WTC11 (cell line): ENCODE measurements around the gene MED26. TPM values are rescaled to one million over a fixed set of nuclear protein-coding genes. Genes with fewer than 3 reads are reported as not detected.

Source experiments
- ATAC-seq: fragments of 200-7000 bp; cut with Tn5 transposase; 2 replicates; pipeline ENCODE4 v1.10.0; 2021; ENCODE audit warnings: mild to moderate bottlenecking, moderate library complexity
- CTCF ChIA-PET: fragments of 300-600 bp; sonication (Branson Sonifier 250); formaldehyde crosslinking; loops from one replicate; lab custom pipeline; 2021; ENCODE audit warnings: antibody characterized with exemption; lab: Charles Lee
- POLR2A ChIA-PET: fragments of 350-600 bp; sonication (Branson Sonifier 250); formaldehyde crosslinking; loops from one replicate; lab custom pipeline; 2021; ENCODE audit warnings: antibody characterized with exemption; lab: Charles Lee
- DNase-seq: peaks from one replicate; pipeline ENCODE4 v3.0.0; 2021; ENCODE audit warnings: low spot score
- H3K27ac Mint-ChIP-seq: 2 replicates; pipeline ENCODE4 v1.8.0; 2021; ENCODE audit warnings: mixed read lengths
- H3K27me3 Mint-ChIP-seq: 2 replicates; pipeline ENCODE4 v1.8.0; 2021; ENCODE audit warnings: low read depth, mild to moderate bottlenecking, moderate library complexity, mixed read lengths
- H3K36me3 Mint-ChIP-seq: 2 replicates; pipeline ENCODE4 v1.8.0; 2021; ENCODE audit warnings: mixed read lengths
- H3K4me1 Mint-ChIP-seq: 2 replicates; pipeline ENCODE4 v1.8.0; 2022; ENCODE audit warnings: mixed read lengths
- H3K4me3 Mint-ChIP-seq: 2 replicates; pipeline ENCODE4 v1.8.0; 2021; ENCODE audit warnings: mild to moderate bottlenecking, moderate library complexity, mixed read lengths
- H3K9me3 Mint-ChIP-seq: 2 replicates; pipeline ENCODE4 v1.8.0; 2021; ENCODE audit warnings: mixed read lengths
- CTCF ChIP-seq: fragments of 200-600 bp; IDR thresholded peaks from 2 replicates; pipeline ENCODE4 v1.8.0; 2022; ENCODE audit warnings: antibody characterized with exemption
- E2F1 ChIP-seq: sonication (generic); formaldehyde crosslinking; IDR thresholded peaks from 2 replicates; pipeline ENCODE4 v1.8.0; 2022; ENCODE audit warnings: mild to moderate bottlenecking, missing genetic modification reagents
- E2F4 ChIP-seq: sonication (generic); formaldehyde crosslinking; IDR thresholded peaks from 2 replicates; pipeline ENCODE4 v1.8.1; 2022; ENCODE audit warnings: low read depth, mild to moderate bottlenecking, moderate library complexity, missing genetic modification reagents, borderline replicate concordance
- FOXK1 ChIP-seq: sonication (generic); formaldehyde crosslinking; IDR thresholded peaks from 2 replicates; pipeline ENCODE4 v1.8.0; 2022; ENCODE audit warnings: mild to moderate bottlenecking, moderate library complexity, missing genetic modification reagents
- KAT7 ChIP-seq: sonication (generic); formaldehyde crosslinking; IDR thresholded peaks from 2 replicates; pipeline ENCODE4 v1.8.1; 2023; ENCODE audit warnings: missing genetic modification reagents, mild to moderate bottlenecking, borderline replicate concordance
- NR1H2 ChIP-seq: sonication (generic); formaldehyde crosslinking; IDR thresholded peaks from 2 replicates; pipeline ENCODE4 v1.9.0; 2021; ENCODE audit warnings: mild to moderate bottlenecking, moderate library complexity, missing genetic modification reagents
- NR2C2 ChIP-seq: sonication (generic); formaldehyde crosslinking; IDR thresholded peaks from 2 replicates; pipeline ENCODE4 v1.8.0; 2022; ENCODE audit warnings: mild to moderate bottlenecking, missing genetic modification reagents
- PRDM15 ChIP-seq: sonication (generic); formaldehyde crosslinking; IDR thresholded peaks from 2 replicates; pipeline ENCODE4 v1.8.0; 2022; ENCODE audit warnings: missing genetic modification reagents
- SP1 ChIP-seq: sonication (generic); formaldehyde crosslinking; conservative IDR thresholded peaks from 2 replicates; pipeline ENCODE4 v1.8.1; 2022; ENCODE audit warnings: missing genetic modification reagents
- STAT6 ChIP-seq: sonication (generic); formaldehyde crosslinking; conservative IDR thresholded peaks from 2 replicates; pipeline ENCODE4 v1.8.1; 2023; ENCODE audit warnings: mild to moderate bottlenecking, low read depth, missing genetic modification reagents, moderate library complexity
- ZMAT4 ChIP-seq: fragments of 250-450 bp; sonication (Bioruptor Pico); IDR thresholded peaks from 2 replicates; pipeline ENCODE4 v1.9.0; 2021; ENCODE audit warnings: mild to moderate bottlenecking
- ZNF532 ChIP-seq: fragments of 250-450 bp; sonication (Bioruptor Pico); IDR thresholded peaks from 2 replicates; pipeline ENCODE4 v1.9.0; 2021; ENCODE audit warnings: mild to moderate bottlenecking, borderline replicate concordance
- total RNA-seq: library from RNA; stranded (reverse); gene quantifications from 3 replicates; pipeline ENCODE4 v1.2.3, GENCODE V29; 2021

Gene MED26
- total RNA-seq, 1 experiment from 2014 or later: 14.2 TPM

GRCh38 chr19:16562608-16563025 is 65.4 kb downstream of the MED26 start:
- no peaks in the 10 kb centered on the region for H3K27me3 Mint-ChIP-seq
- POLR2A ChIA-PET: no interaction called here
- DNase-seq (no peak), ATAC-seq (no peak)
- H3K4me3 Mint-ChIP-seq: no peak overlapping the region
- CTCF ChIA-PET: no interaction called here
- TF ChIP-seq SP1 (CRISPR knock-in tag) (no peak), KAT7 (CRISPR knock-in tag) (no peak), NR2C2 (CRISPR knock-in tag) (no peak), STAT6 (CRISPR knock-in tag) (no peak), CTCF (no peak), ZNF532 (CRISPR knock-in tag) (no peak), E2F4 (no peak), ZMAT4 (CRISPR knock-in tag) (no peak), E2F1 (CRISPR knock-in tag) (no peak), PRDM15 (CRISPR knock-in tag) (no peak), NR1H2 (no peak), FOXK1 (no peak)
- peaks cover 55% of the 10 kb centered on the region for H3K36me3 Mint-ChIP-seq
- no peak overlapping the region for H3K27ac Mint-ChIP-seq
- no peaks in the 10 kb centered on the region for H3K4me1 Mint-ChIP-seq
- H3K9me3 Mint-ChIP-seq: no peaks in the 10 kb centered on the region
